ENCODE data around the gene COX17. TPM values are rescaled to one million over a fixed set of nuclear protein-coding genes. Genes with fewer than 3 reads are reported as not detected.

Gene COX17
- total and polyA plus RNA-seq, 12 donors = 38.3 to 555 (median 104) TPM

GRCh38 chr3:119658994-119659393, 18.2 kb downstream of the COX17 start:
- Histone ChIP-seq H3K4me3 (no peak overlapping the region), H3K27ac (peak overlapping the region in 1 of 5 donors; percentile 13), H3K4me1 (replicated peaks in 1 of 2) (peaks cover 30 to 41% of the 10 kb centered on the region in 2 donors), H3K9me3 (replicated peaks in 1 of 3) (no peaks in the 10 kb centered on the region), H3K27me3 (no peaks in the 10 kb centered on the region), H3K36me3 (replicated peaks in 1 of 2) (no peaks in the 10 kb centered on the region)
- intact Hi-C loops (cut with DNase I) = no loop called here
- TF ChIP-seq CTCF (IDR thresholded peaks at IDR 0.05) = no peak
- no peak for DNase-seq
- WGBS, 4 donors = 91 to 100% (median 98%) methylated on average over 2 of the region's 2 CpGs

- H3K4me3 ChIP-seq = no peak overlapping the region
- H3K27me3 ChIP-seq = no peaks in the 10 kb centered on the region
- no peak for TF ChIP-seq POLR2A (IDR thresholded peaks at IDR 0.05)
- no peak for TF ChIP-seq CTCF (IDR thresholded peaks at IDR 0.05)
- peak overlapping the region in 1 of 5 donors; percentile 26 for H3K27ac ChIP-seq
- H3K4me1 ChIP-seq (replicated peaks in 1 of 2) = peaks cover 22 to 34% of the 10 kb centered on the region in 2 donors
- DNase-seq = no peak
- no peaks in the 10 kb centered on the region for H3K36me3 ChIP-seq (replicated peaks in 1 of 2)
- H3K9me3 ChIP-seq (replicated peaks in 1 of 3) = no peaks in the 10 kb centered on the region
- whole genome bisulfite sequencing, 4 donors = 76 to 78% (median 77%) methylated on average over 4 of the region's 4 CpGs
- intact Hi-C loops (cut with DNase I) = no loop called here
Measured at GRCh38 chr3:119657887-119658702, 19.1 kb downstream of the COX17 start.

GRCh38 chr3:119653876-119654275, 23.3 kb downstream of the COX17 start:
- no peaks in the 10 kb centered on the region for H3K27me3 ChIP-seq
- 40 to 43% (median 42%) methylated on average over 2 of the region's 2 CpGs for WGBS, 4 donors
- no peak overlapping the region for H3K27ac ChIP-seq
- intact Hi-C loops (cut with DNase I) = no loop called here
- H3K36me3 ChIP-seq (replicated peaks in 1 of 2) = no peaks in the 10 kb centered on the region
- peaks cover 15 to 21% of the 10 kb centered on the region in 2 donors for H3K4me1 ChIP-seq (replicated peaks in 1 of 2)
- H3K4me3 ChIP-seq = no peak overlapping the region
- TF ChIP-seq CTCF (IDR thresholded peaks at IDR 0.05) (no peak), POLR2A (IDR thresholded peaks at IDR 0.05) (no peak)
- DNase-seq = no peak
- no peaks in the 10 kb centered on the region for H3K9me3 ChIP-seq (replicated peaks in 1 of 3)

- Histone ChIP-seq H3K36me3 (replicated peaks in 1 of 2) (no peaks in the 10 kb centered on the region), H3K27ac (peak overlapping the region in 1 of 5 donors; percentile 65), H3K4me3 (no peak overlapping the region), H3K4me1 (replicated peaks in 1 of 2) (peaks cover 7 to 10% of the 10 kb centered on the region in 2 donors), H3K9me3 (replicated peaks in 1 of 3) (no peaks in the 10 kb centered on the region), H3K27me3 (no peaks in the 10 kb centered on the region)
- 55 to 66% (median 64%) methylated on average over 6 to 7 of the region's 7 CpGs for WGBS, 4 donors
- TF ChIP-seq POLR2A (IDR thresholded peaks at IDR 0.05) (no peak), CTCF (IDR thresholded peaks at IDR 0.05) (no peak)
- no peak for DNase-seq
- intact Hi-C loops (cut with DNase I) = no loop called here
Measured at GRCh38 chr3:119652306-119653033, 24.7 kb downstream of the COX17 start.

Data from adrenal gland (tissue), 12 donors.